ENCODE results near the gene TNFRSF18. TPM values are rescaled to one million over a fixed set of nuclear protein-coding genes. Genes with fewer than 3 reads are reported as not detected.

The TNFRSF18 gene
- total and polyA plus RNA-seq, 4 donors: 0.17 to 0.24 (median 0.19) TPM; not detected in 1

DNA sequence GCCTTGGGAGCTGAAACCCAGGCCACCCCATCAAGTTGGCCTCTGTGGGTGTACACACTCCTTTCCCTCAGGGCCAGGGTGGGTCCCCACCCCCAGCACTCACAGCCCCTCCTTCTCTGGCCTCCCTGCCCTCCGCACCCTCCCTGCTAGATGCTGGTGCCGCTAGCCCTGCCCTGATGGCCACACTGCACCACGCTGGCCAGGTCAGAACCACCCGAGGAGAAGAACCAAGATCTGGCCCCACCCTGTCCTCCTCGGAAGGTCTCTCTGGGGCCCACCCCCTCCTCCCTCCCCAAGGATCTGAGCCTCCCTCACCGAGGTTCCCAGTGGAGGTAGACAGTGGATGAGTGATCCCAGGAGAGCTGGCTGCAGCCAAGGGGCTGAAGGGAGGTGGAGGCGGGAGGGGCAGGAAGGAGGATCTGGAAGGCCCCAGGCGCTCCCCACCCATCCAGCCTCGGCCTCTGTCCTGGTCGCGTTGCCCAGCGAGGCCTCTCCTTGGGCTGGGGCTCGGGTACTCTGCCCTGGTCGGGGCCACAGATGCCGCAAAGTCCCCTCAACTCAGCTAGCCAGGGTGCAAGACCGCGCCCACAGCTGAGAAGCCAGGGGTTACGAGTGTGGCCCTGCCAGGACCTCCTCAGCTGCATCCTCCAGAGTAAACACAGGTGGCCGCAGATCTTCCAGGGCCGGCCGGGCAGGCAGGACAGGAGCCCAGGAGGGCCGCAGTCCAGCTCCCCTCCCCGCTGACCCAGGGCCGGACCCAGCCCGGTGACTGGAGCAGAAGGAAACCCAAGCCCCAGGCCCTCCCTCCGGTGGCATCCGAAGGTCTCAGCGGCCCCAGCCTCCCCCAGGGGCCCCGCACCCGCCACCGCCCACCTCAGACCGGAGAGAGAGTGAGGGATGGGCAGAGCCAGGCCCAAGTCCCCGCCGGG, 30.8 kb upstream of the TNFRSF18 start:
- Histone ChIP-seq H3K9ac (ENCODE audit: low read depth in 1 of 2, low read length in 2 of 2) (no peak overlapping the region), H3K27me3 (ENCODE audit: control insufficient read depth in 4 of 4, insufficient read depth in 4 of 4, low read length in 3 of 4) (no peaks in the 10 kb centered on the region), H3K4me3 (ENCODE audit: low read depth in 1 of 3, low read length in 3 of 3) (no peak overlapping the region), H3K27ac (ENCODE audit: low read depth in 1 of 2, low read length in 2 of 2) (no peak overlapping the region), H3K9me3 (ENCODE audit: control insufficient read depth in 4 of 4, low read length in 3 of 4) (no peaks in the 10 kb centered on the region), H3K36me3 (ENCODE audit: control insufficient read depth in 4 of 4, insufficient read depth in 3 of 4, low read depth in 1 of 4, low read length in 3 of 4) (no peaks in the 10 kb centered on the region), H3K4me1 (ENCODE audit: control insufficient read depth in 4 of 4, insufficient read depth in 4 of 4, low read length in 3 of 4) (peaks cover 9 to 34% (median 22%) of the 10 kb centered on the region in 4 donors)
- 46% methylated on average over 34 of the region's 34 CpGs for WGBS
- TF ChIP-seq RXRA (IDR thresholded peaks at IDR 0.05): no peak
- TF ChIP-seq EGR1 (IDR thresholded peaks at IDR 0.05; ENCODE audit: low read depth in 2 of 2): no peak
- TF ChIP-seq RAD21 (IDR thresholded peaks at IDR 0.05): no peak
- TF ChIP-seq YY1 (IDR thresholded peaks at IDR 0.05): no peak
- TF ChIP-seq, protein P1, sequence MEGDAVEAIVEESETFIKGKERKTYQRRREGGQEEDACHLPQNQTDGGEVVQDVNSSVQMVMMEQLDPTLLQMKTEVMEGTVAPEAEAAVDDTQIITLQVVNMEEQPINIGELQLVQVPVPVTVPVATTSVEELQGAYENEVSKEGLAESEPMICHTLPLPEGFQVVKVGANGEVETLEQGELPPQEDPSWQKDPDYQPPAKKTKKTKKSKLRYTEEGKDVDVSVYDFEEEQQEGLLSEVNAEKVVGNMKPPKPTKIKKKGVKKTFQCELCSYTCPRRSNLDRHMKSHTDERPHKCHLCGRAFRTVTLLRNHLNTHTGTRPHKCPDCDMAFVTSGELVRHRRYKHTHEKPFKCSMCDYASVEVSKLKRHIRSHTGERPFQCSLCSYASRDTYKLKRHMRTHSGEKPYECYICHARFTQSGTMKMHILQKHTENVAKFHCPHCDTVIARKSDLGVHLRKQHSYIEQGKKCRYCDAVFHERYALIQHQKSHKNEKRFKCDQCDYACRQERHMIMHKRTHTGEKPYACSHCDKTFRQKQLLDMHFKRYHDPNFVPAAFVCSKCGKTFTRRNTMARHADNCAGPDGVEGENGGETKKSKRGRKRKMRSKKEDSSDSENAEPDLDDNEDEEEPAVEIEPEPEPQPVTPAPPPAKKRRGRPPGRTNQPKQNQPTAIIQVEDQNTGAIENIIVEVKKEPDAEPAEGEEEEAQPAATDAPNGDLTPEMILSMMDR (IDR thresholded peaks at IDR 0.05; ENCODE audit: low read depth, low read length, missing input control): no peak
- no peak for TF ChIP-seq FOXA1 (IDR thresholded peaks at IDR 0.05)
- TF ChIP-seq, protein P2, sequence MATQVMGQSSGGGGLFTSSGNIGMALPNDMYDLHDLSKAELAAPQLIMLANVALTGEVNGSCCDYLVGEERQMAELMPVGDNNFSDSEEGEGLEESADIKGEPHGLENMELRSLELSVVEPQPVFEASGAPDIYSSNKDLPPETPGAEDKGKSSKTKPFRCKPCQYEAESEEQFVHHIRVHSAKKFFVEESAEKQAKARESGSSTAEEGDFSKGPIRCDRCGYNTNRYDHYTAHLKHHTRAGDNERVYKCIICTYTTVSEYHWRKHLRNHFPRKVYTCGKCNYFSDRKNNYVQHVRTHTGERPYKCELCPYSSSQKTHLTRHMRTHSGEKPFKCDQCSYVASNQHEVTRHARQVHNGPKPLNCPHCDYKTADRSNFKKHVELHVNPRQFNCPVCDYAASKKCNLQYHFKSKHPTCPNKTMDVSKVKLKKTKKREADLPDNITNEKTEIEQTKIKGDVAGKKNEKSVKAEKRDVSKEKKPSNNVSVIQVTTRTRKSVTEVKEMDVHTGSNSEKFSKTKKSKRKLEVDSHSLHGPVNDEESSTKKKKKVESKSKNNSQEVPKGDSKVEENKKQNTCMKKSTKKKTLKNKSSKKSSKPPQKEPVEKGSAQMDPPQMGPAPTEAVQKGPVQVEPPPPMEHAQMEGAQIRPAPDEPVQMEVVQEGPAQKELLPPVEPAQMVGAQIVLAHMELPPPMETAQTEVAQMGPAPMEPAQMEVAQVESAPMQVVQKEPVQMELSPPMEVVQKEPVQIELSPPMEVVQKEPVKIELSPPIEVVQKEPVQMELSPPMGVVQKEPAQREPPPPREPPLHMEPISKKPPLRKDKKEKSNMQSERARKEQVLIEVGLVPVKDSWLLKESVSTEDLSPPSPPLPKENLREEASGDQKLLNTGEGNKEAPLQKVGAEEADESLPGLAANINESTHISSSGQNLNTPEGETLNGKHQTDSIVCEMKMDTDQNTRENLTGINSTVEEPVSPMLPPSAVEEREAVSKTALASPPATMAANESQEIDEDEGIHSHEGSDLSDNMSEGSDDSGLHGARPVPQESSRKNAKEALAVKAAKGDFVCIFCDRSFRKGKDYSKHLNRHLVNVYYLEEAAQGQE (IDR thresholded peaks at IDR 0.05): no peak
- TF ChIP-seq, protein P3, sequence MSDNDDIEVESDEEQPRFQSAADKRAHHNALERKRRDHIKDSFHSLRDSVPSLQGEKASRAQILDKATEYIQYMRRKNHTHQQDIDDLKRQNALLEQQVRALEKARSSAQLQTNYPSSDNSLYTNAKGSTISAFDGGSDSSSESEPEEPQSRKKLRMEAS (IDR thresholded peaks at IDR 0.05): no peak
- no peak for TF ChIP-seq HNF4A (conservative IDR thresholded peaks at IDR 0.05)
- no peak for TF ChIP-seq FOXA2 (IDR thresholded peaks at IDR 0.05)
- no peak for TF ChIP-seq SP1 (IDR thresholded peaks at IDR 0.05)
- no peak for TF ChIP-seq TAF1 (conservative IDR thresholded peaks at IDR 0.05)
- no peak for TF ChIP-seq JUND (IDR thresholded peaks at IDR 0.05)
- no peak for TF ChIP-seq GABPA (IDR thresholded peaks at IDR 0.05 in 1 of 2, conservative IDR thresholded peaks at IDR 0.05 in 1 of 2)
- no peak for TF ChIP-seq NR2F2 (IDR thresholded peaks at IDR 0.05)
- no peak for TF ChIP-seq HNF4G (IDR thresholded peaks at IDR 0.05)
- TF ChIP-seq, protein P4, sequence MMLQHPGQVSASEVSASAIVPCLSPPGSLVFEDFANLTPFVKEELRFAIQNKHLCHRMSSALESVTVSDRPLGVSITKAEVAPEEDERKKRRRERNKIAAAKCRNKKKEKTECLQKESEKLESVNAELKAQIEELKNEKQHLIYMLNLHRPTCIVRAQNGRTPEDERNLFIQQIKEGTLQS (IDR thresholded peaks at IDR 0.05): no peak
- DNase-seq (ENCODE audit: low spot score): no peak
